HEK293 (cell line): ENCODE measurements around the gene HLA-DMA.

Experiments
- CTCF ChIA-PET: fragments of 350-600 bp; formaldehyde crosslinking; extraction: SDS; loops from one replicate; lab custom pipeline; 2021; ENCODE audit warnings: antibody characterized with exemption; lab: Yijun Ruan, JAX
- POLR2A ChIA-PET: fragments of 300-600 bp; formaldehyde crosslinking; extraction: SDS; loops from one replicate; lab custom pipeline; 2020; ENCODE audit warnings: antibody characterized with exemption, inconsistent platforms; lab: Yijun Ruan, JAX
- H3K27ac ChIP-seq: fragments of 200-500 bp; sonication (Bioruptor generic); 2 replicates; pipeline ENCODE4 v1.5.1; 2014; ENCODE audit warnings: low read depth, low read length, control low read depth, inconsistent platforms; ENCODE audit errors: extremely low read depth
- H3K36me3 ChIP-seq, 2 experiments: fragments of 200-500 bp in 1 of 2; sonication (Bioruptor generic) in 1 of 2; 1 replicate in 1 of 2; 2 replicates in 1 of 2; pipeline ENCODE4 v1.5.1; 2014 to 2017; ENCODE audit warnings: inconsistent platforms in 2 of 2, low read length in 2 of 2; ENCODE audit not compliant: control insufficient read depth in 2 of 2, insufficient read depth in 1 of 2
- H3K4me1 ChIP-seq: fragments of 200-500 bp; sonication (Bioruptor generic); 2 replicates; pipeline ENCODE4 v1.5.1; 2014; ENCODE audit warnings: mild to moderate bottlenecking, low read length, inconsistent platforms; ENCODE audit not compliant: control insufficient read depth, insufficient read depth
- H3K4me3 ChIP-seq: 2 replicates; pipeline ENCODE4 v1.5.1; 2011; ENCODE audit warnings: low read depth, mild to moderate bottlenecking, control low read depth, low read length, moderate library complexity
- H3K9me3 ChIP-seq: fragments of 200-500 bp; sonication (Bioruptor generic); 2 replicates; pipeline ENCODE4 v1.5.1; 2014; ENCODE audit warnings: low read depth, low read length, inconsistent platforms; ENCODE audit not compliant: control insufficient read depth, insufficient read depth
- MEIS1 ChIP-seq: sonication (generic); formaldehyde crosslinking; IDR thresholded peaks from 2 replicates; pipeline ENCODE4 v1.8.1; 2022; ENCODE audit warnings: missing genetic modification reagents, mild to moderate bottlenecking, borderline replicate concordance
- PATZ1 ChIP-seq: fragments of 450-650 bp; formaldehyde crosslinking; IDR thresholded peaks from 2 replicates; pipeline ENCODE4 v1.5.1; 2016; ENCODE audit warnings: missing biosample characterization, missing genetic modification characterization
- PRDM1 ChIP-seq: fragments of 450-650 bp; formaldehyde crosslinking; IDR thresholded peaks from 2 replicates; pipeline ENCODE4; 2016; ENCODE audit warnings: missing biosample characterization, missing genetic modification characterization
- TSHZ1 ChIP-seq: fragments of 450-650 bp; formaldehyde crosslinking; IDR thresholded peaks from 2 replicates; pipeline ENCODE4 v1.5.1; 2016; ENCODE audit warnings: missing biosample characterization, missing genetic modification characterization, borderline replicate concordance
- WT1 ChIP-seq: fragments of 450-650 bp; formaldehyde crosslinking; IDR thresholded peaks from 2 replicates; pipeline ENCODE4 v1.5.1; 2016; ENCODE audit warnings: missing biosample characterization, missing genetic modification characterization
- ZFP3 ChIP-seq: fragments of 450-650 bp; formaldehyde crosslinking; IDR thresholded peaks from 2 replicates; pipeline ENCODE4 v1.5.1; 2016; ENCODE audit warnings: low read depth, missing biosample characterization, missing genetic modification characterization
- ZFP41 ChIP-seq: fragments of 450-650 bp; formaldehyde crosslinking; IDR thresholded peaks from 2 replicates; pipeline ENCODE4 v1.5.1; 2016; ENCODE audit warnings: missing biosample characterization, missing genetic modification characterization, borderline replicate concordance
- ZNF169 ChIP-seq: fragments of 450-650 bp; formaldehyde crosslinking; IDR thresholded peaks from 2 replicates; pipeline ENCODE4 v1.5.1; 2016; ENCODE audit warnings: missing biosample characterization, missing genetic modification characterization
- ZNF214 ChIP-seq: fragments of 450-650 bp; formaldehyde crosslinking; IDR thresholded peaks from 2 replicates; pipeline ENCODE4 v1.5.1; 2017; ENCODE audit warnings: missing biosample characterization, mild to moderate bottlenecking, missing genetic modification characterization, borderline replicate concordance
- ZNF362 ChIP-seq: fragments of 450-650 bp; formaldehyde crosslinking; IDR thresholded peaks from 2 replicates; pipeline ENCODE4 v1.5.1; 2016; ENCODE audit warnings: missing biosample characterization, missing genetic modification characterization
- ZNF366 ChIP-seq: fragments of 450-650 bp; formaldehyde crosslinking; conservative IDR thresholded peaks from 2 replicates; pipeline ENCODE4 v1.5.1; 2016; ENCODE audit warnings: missing biosample characterization, missing genetic modification characterization
- ZNF416 ChIP-seq: fragments of 450-650 bp; formaldehyde crosslinking; IDR thresholded peaks from 2 replicates; pipeline ENCODE4 v1.5.1; 2016; ENCODE audit warnings: missing biosample characterization, missing genetic modification characterization
- ZNF488 ChIP-seq: fragments of 450-650 bp; formaldehyde crosslinking; IDR thresholded peaks from 2 replicates; pipeline ENCODE4 v1.5.1; 2016; ENCODE audit warnings: missing biosample characterization, missing genetic modification characterization
- ZNF521 ChIP-seq: fragments of 450-650 bp; formaldehyde crosslinking; IDR thresholded peaks from 2 replicates; pipeline ENCODE4 v1.5.1; 2017; ENCODE audit warnings: missing biosample characterization, mild to moderate bottlenecking, missing genetic modification characterization
- ZNF529 ChIP-seq: fragments of 450-650 bp; formaldehyde crosslinking; IDR thresholded peaks from 2 replicates; pipeline ENCODE4 v1.5.1; 2017; ENCODE audit warnings: missing genetic modification characterization, missing biosample characterization; ENCODE audit not compliant: insufficient replicate concordance
- ZNF639 ChIP-seq: fragments of 450-650 bp; formaldehyde crosslinking; IDR thresholded peaks from 2 replicates; pipeline ENCODE4 v1.5.1; 2016; ENCODE audit warnings: missing biosample characterization, missing genetic modification characterization
- ZNF660 ChIP-seq: fragments of 450-650 bp; IDR thresholded peaks from 2 replicates; pipeline ENCODE4 v1.5.1; 2018; ENCODE audit warnings: missing biosample characterization, mild to moderate bottlenecking, missing genetic modification characterization
- ZNF670 ChIP-seq: fragments of 450-650 bp; formaldehyde crosslinking; IDR thresholded peaks from 2 replicates; pipeline ENCODE4 v1.5.1; 2016; ENCODE audit warnings: missing biosample characterization, missing genetic modification characterization, low read depth
- ZNF791 ChIP-seq: fragments of 450-650 bp; formaldehyde crosslinking; IDR thresholded peaks from 2 replicates; pipeline ENCODE4 v1.5.1; 2016; ENCODE audit warnings: missing biosample characterization, missing genetic modification characterization
- ZSCAN23 ChIP-seq: fragments of 450-650 bp; formaldehyde crosslinking; IDR thresholded peaks from 2 replicates; pipeline ENCODE4 v1.5.1; 2016; ENCODE audit warnings: missing biosample characterization, missing genetic modification characterization
- TF ChIP-seq, protein P1 (sequence below): fragments of 450-650 bp; formaldehyde crosslinking; IDR thresholded peaks from 2 replicates; pipeline ENCODE4 v1.5.1; 2016; ENCODE audit warnings: missing biosample characterization, missing genetic modification characterization, low read depth

The HLA-DMA gene

DNA sequence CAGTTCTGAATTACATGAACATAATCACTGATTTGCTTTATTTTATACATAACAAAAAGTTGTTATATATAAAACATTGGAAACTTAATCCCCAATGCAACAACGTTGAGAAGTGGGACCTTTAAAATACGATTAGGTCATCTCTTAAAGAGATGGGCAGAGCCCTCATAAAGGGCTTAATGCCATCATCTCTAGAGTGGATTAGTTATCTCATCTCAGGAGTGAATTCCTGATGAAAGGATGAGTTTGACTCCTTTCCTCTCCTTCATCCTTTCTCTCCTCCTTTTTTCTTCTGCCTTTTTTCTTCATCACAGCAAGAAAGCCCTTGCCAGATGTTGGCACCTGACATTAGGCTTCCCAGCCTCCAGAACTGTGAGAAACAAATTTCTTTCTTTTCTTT is 42.6 kb upstream of the HLA-DMA start:
- ChIA-PET POLR2A (no interaction called here), CTCF (interaction anchor here (0.6 to 1.0 kb wide), 3 partner anchors 9 to 157 kb away, joined by 3 to 7 read pairs (median 3); partner anchors contain the start of gene TAP2)
- no peak overlapping the region for H3K27ac ChIP-seq
- no peaks in the 10 kb centered on the region for H3K4me1 ChIP-seq
- no peaks in the 10 kb centered on the region for H3K36me3 ChIP-seq
- no peaks in the 10 kb centered on the region for H3K9me3 ChIP-seq
- no peak overlapping the region for H3K4me3 ChIP-seq
- TF ChIP-seq, protein P1, sequence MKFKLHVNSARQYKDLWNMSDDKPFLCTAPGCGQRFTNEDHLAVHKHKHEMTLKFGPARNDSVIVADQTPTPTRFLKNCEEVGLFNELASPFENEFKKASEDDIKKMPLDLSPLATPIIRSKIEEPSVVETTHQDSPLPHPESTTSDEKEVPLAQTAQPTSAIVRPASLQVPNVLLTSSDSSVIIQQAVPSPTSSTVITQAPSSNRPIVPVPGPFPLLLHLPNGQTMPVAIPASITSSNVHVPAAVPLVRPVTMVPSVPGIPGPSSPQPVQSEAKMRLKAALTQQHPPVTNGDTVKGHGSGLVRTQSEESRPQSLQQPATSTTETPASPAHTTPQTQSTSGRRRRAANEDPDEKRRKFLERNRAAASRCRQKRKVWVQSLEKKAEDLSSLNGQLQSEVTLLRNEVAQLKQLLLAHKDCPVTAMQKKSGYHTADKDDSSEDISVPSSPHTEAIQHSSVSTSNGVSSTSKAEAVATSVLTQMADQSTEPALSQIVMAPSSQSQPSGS: peak; percentile 68
- TF ChIP-seq ZNF366 (tag by site-specific recombination) (peak; percentile 85), MEIS1 (CRISPR knock-in tag) (no peak), ZNF416 (tag by site-specific recombination) (no peak), ZSCAN23 (no peak), PRDM1 (tag by site-specific recombination) (peak; percentile 67), ZNF362 (tag by site-specific recombination) (peak; percentile 79), ZNF214 (no peak), WT1 (tag by site-specific recombination) (peak; percentile 60), ZNF670 (tag by site-specific recombination) (no peak)

DNA sequence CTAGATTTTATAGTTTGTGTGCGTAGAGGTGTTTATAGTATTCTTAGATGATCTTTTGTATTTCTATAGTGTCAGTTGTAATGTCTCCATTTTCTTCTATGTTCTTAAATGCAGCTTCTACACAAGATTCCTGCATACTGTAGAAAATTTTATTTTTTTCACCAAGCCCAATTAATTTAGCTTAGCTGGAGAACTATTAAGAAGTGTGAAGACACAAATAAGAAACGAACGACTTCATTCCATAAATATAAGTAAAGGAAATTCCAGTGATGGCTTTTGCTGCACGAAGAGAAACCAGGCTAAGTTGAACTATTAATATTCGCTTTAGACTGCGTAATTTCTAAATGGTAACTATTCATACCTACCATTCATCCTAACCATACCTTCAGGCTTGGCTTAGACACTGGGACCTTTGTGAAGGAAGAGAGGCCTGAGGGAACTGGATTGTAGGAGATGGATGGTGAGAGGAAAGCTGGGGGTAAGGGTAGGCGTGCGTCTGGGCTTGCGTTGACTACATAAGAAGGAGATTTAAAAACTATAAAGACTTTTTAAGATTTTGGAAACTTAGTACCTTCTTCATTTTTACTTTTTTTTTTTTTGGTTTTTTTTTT is 40.6 kb upstream of the HLA-DMA start:
- Histone ChIP-seq H3K27ac (no peak overlapping the region), H3K4me3 (no peak overlapping the region), H3K36me3 (no peaks in the 10 kb centered on the region), H3K4me1 (no peaks in the 10 kb centered on the region), H3K9me3 (no peaks in the 10 kb centered on the region)
- POLR2A ChIA-PET: interaction anchor here (0.8 kb wide), 1 partner anchor 22 kb away, joined by 4 read pairs; no protein-coding TSS in a partner anchor
- CTCF ChIA-PET: interaction anchor here (0.6 to 1.7 kb wide), 4 partner anchors 9 to 132 kb away, joined by 3 to 13 read pairs (median 4); no protein-coding TSS in a partner anchor
- no peak for TF ChIP-seq ZNF488 (tag by site-specific recombination)
- TF ChIP-seq ZNF791 (tag by site-specific recombination): no peak
- no peak for TF ChIP-seq ZFP3 (tag by site-specific recombination)
- TF ChIP-seq ZNF660 (tag by site-specific recombination): no peak
- TF ChIP-seq ZNF521 (tag by site-specific recombination): no peak
- TF ChIP-seq ZNF169 (tag by site-specific recombination): no peak
- no peak for TF ChIP-seq ZNF529 (tag by site-specific recombination)

- Histone ChIP-seq H3K4me1 (no peaks in the 10 kb centered on the region), H3K4me3 (no peak overlapping the region), H3K36me3 (no peaks in the 10 kb centered on the region), H3K9me3 (no peaks in the 10 kb centered on the region), H3K27ac (no peak overlapping the region)
- ChIA-PET POLR2A (interaction anchor here (1.1 kb wide), 1 partner anchor 20 kb away, joined by 5 read pairs; no protein-coding TSS in a partner anchor), CTCF (interaction anchor here (0.8 kb wide), 1 partner anchor 59 kb away, joined by 3 read pairs; no protein-coding TSS in a partner anchor)
- TF ChIP-seq ZFP41 (tag by site-specific recombination) (no peak), ZNF639 (tag by site-specific recombination) (no peak), PATZ1 (tag by site-specific recombination) (no peak), TSHZ1 (tag by site-specific recombination) (no peak)
These were observed 39.1 kb upstream of the HLA-DMA start for GRCh38 chr6:32991972-32992371.
